Bronchial epithelial cell (primary cell): ENCODE results near the gene BMP15. TPM values are rescaled to one million over a fixed set of nuclear protein-coding genes. Genes with fewer than 3 reads are reported as not detected.

Experiments used
- DNase-seq: peaks from one replicate; pipeline ENCODE4 v3.0.0-alpha.2; 2010; ENCODE audit warnings: low read depth
- FAIRE-seq: peaks from 2 replicates; lab custom pipeline; 2011; peaks lifted over from hg19 to GRCh38; lab: Jason Lieb, UNC
- H3K27me3 ChIP-seq: 2 replicates; pipeline ENCODE4 v1.5.1; 2011; ENCODE audit warnings: low read length; ENCODE audit not compliant: control insufficient read depth, insufficient read depth
- H3K36me3 ChIP-seq: 2 replicates; pipeline ENCODE4 v1.5.1; 2011; ENCODE audit warnings: low read length; ENCODE audit not compliant: control insufficient read depth, insufficient read depth
- H3K4me3 ChIP-seq: 2 replicates; pipeline ENCODE4 v1.5.1; 2011; ENCODE audit warnings: mild to moderate bottlenecking, low read depth, low read length, control low read depth
- CTCF ChIP-seq: IDR thresholded peaks from 2 replicates; pipeline ENCODE4 v1.5.1; 2011; ENCODE audit warnings: mild to moderate bottlenecking, moderate library complexity, low read length, control low read depth, inconsistent platforms; ENCODE audit not compliant: insufficient read depth, severe bottlenecking
- total RNA-seq: library from RNA; depleted of rRNA; stranded (reverse); fragments of >200 nt; gene quantifications from 2 replicates; pipeline ENCODE4 v1.2.1, GENCODE V29; 2014

BMP15 gene
- total RNA-seq, 1 donor from 2014 or later: not detected

- Histone ChIP-seq H3K4me3 (no peak overlapping the region), H3K36me3 (no peaks in the 10 kb centered on the region), H3K27me3 (no peaks in the 10 kb centered on the region)
- DNase-seq (no peak), FAIRE-seq (no peak)
- TF ChIP-seq CTCF: no peak
These were observed 33.2 kb upstream of the BMP15 start for GRCh38 chrX:50877310-50877709.

- FAIRE-seq (no peak), DNase-seq (peak; percentile 92)
- H3K27me3 ChIP-seq: no peaks in the 10 kb centered on the region
- no peak overlapping the region for H3K4me3 ChIP-seq
- no peak for TF ChIP-seq CTCF
- no peaks in the 10 kb centered on the region for H3K36me3 ChIP-seq
These were observed 29.5 kb upstream of the BMP15 start for GRCh38 chrX:50881028-50881427.

- no peak for TF ChIP-seq CTCF
- Histone ChIP-seq H3K27me3 (no peaks in the 10 kb centered on the region), H3K4me3 (no peak overlapping the region), H3K36me3 (no peaks in the 10 kb centered on the region)
- no peak for FAIRE-seq
- no peak for DNase-seq
These were observed 21.7 kb upstream of the BMP15 start for GRCh38 chrX:50888884-50889283.

GRCh38 chrX:50889582-50889981 is 21.0 kb upstream of the BMP15 start:
- FAIRE-seq: no peak
- TF ChIP-seq CTCF: no peak

GRCh38 chrX:50893047-50893446 is 17.5 kb upstream of the BMP15 start:
- Histone ChIP-seq H3K4me3 (no peak overlapping the region), H3K36me3 (no peaks in the 10 kb centered on the region), H3K27me3 (no peaks in the 10 kb centered on the region)
- no peak for TF ChIP-seq CTCF
- DNase-seq (no peak), FAIRE-seq (no peak)

More at GRCh38 chrX:50889582-50889981, 21.0 kb upstream of the BMP15 start:
- no peak for DNase-seq
- H3K36me3 ChIP-seq: no peaks in the 10 kb centered on the region
- H3K4me3 ChIP-seq: no peak overlapping the region
- no peaks in the 10 kb centered on the region for H3K27me3 ChIP-seq

- no peak for TF ChIP-seq CTCF
- no peaks in the 10 kb centered on the region for H3K27me3 ChIP-seq
- DNase-seq (peak; percentile 66), FAIRE-seq (no peak)
- H3K36me3 ChIP-seq: no peaks in the 10 kb centered on the region
- no peak overlapping the region for H3K4me3 ChIP-seq
These were observed 17.1 kb upstream of the BMP15 start for GRCh38 chrX:50893466-50893865.
